Stimulated activated memory B cell treated with anti-CD40 and anti-IgM and Interleukin-4, amounts not matched to agents 10 μg/mL and 1 μg/mL and 100 μg/mL, for 72 hours (primary cell): ENCODE data around the gene F3.

ENCODE experiments used
- ATAC-seq: fragments of 150-1000 bp; cut with Tn5 transposase; 2 replicates; pipeline ENCODE4 v1.10.0; 2021
- H3K27ac Mint-ChIP-seq: one replicate; pipeline ENCODE4 v1.8.0; 2022; ENCODE audit warnings: mild to moderate bottlenecking, mixed read lengths
- H3K27me3 Mint-ChIP-seq: one replicate; pipeline ENCODE4 v1.8.0; 2022; ENCODE audit warnings: mixed read lengths
- H3K36me3 Mint-ChIP-seq: one replicate; pipeline ENCODE4 v1.8.0; 2022; ENCODE audit warnings: mixed read lengths
- H3K4me1 Mint-ChIP-seq: one replicate; pipeline ENCODE4 v1.8.0; 2022; ENCODE audit warnings: mixed read lengths
- H3K4me3 Mint-ChIP-seq: one replicate; pipeline ENCODE4 v1.8.0; 2022; ENCODE audit warnings: mild to moderate bottlenecking, moderate library complexity, mixed read lengths
- H3K9me3 Mint-ChIP-seq: one replicate; pipeline ENCODE4 v1.8.0; 2022; ENCODE audit warnings: mixed read lengths

The F3 gene

DNA sequence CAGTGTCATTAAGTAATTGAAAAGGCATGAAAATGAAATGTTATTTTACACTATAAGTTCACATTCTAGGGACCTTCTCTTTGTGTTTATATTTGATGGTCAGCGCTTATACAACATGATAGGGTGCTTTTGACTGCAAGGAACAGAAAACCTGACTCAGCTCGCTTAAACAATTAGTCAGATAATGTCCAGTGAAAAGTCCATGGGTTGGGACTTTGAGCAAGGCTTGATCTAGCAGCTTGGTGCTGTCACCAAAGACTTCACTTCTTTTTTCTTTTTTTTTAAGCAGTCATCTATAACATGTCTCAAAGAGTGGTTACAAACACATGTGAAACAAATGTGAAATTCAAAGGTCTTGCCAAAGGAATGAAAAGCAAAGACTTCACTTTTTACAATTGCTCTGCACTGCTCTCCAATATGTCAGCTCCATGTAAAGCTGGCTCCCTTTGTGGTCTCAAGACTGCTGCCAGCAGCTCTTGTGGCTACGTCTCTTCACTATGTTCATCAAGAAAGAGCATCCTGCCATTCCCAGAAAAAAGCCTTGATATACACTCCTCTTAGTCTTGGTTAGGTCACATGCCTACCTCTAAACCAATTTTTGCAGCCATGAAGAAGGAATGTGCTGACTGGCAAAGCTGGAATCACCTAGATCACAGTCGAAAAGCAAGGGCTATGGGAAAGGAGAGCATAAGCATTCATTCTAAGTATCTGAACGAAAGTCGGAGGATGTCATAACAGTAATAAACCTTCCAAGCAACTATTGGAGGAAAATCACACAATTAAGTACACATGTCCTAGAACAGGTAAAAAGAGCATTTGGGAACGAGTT, 15.2 kb downstream of the F3 start:
- H3K36me3 Mint-ChIP-seq, result no peaks in the 10 kb centered on the region
- no peak overlapping the region for H3K27ac Mint-ChIP-seq
- H3K4me1 Mint-ChIP-seq, result no peaks in the 10 kb centered on the region
- no peak for ATAC-seq
- no peaks in the 10 kb centered on the region for H3K27me3 Mint-ChIP-seq
- H3K9me3 Mint-ChIP-seq, result no peaks in the 10 kb centered on the region
- H3K4me3 Mint-ChIP-seq, result no peak overlapping the region

DNA sequence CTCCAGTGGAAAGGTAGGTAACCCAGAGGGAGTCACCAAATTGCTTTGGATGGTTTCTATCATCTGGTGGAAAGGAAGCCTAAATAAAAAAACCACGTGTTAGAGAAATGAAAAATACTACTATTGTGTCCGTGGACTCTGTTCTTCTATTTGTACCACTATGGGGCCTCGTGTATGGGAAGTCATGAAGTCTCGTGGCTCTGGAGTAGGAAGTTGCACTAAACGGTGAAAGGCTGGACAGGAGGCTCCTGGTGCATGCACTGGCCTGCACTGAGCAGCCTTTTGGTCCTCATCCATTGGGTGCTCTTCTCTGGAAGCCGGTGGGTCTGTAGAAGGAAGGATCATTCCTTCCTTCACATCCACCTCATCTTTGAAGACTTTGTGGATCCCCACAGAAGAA, 17.0 kb downstream of the F3 start:
- ATAC-seq, result no peak

DNA sequence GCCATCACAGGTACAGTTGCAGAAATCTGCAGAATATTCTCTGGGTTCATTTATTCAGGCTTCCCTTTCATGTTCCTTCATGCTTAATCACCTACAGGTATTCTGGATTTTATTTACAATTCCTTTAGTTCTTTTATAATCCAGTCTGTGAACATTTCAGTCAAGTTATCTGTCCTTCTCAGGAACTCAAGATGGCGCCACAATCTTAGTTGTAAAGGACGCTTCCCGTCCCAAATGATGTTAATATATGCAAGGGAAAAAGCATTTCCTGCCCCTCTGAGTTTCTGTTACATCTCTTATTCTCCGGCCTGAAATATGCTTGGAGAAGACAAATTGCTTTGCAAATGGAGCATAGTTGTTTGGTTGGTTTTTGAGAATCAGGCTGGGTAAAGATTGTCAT, 19.3 kb downstream of the F3 start:
- H3K27ac Mint-ChIP-seq, result no peak overlapping the region
- ATAC-seq, result no peak
- H3K4me1 Mint-ChIP-seq, result no peaks in the 10 kb centered on the region
- H3K36me3 Mint-ChIP-seq, result no peaks in the 10 kb centered on the region
- H3K9me3 Mint-ChIP-seq, result no peaks in the 10 kb centered on the region
- H3K4me3 Mint-ChIP-seq, result no peak overlapping the region
- H3K27me3 Mint-ChIP-seq, result no peaks in the 10 kb centered on the region

More for the DNA sequence above, 17.0 kb downstream of the F3 start:
- Mint-ChIP-seq H3K4me1 (no peaks in the 10 kb centered on the region), H3K27ac (no peak overlapping the region), H3K27me3 (no peaks in the 10 kb centered on the region), H3K9me3 (no peaks in the 10 kb centered on the region), H3K4me3 (no peak overlapping the region), H3K36me3 (no peaks in the 10 kb centered on the region)

GRCh38 chr1:94519351-94519750, 22.2 kb downstream of the F3 start:
- Mint-ChIP-seq H3K4me1 (no peaks in the 10 kb centered on the region), H3K36me3 (peaks cover 6% of the 10 kb centered on the region), H3K27me3 (no peaks in the 10 kb centered on the region), H3K9me3 (no peaks in the 10 kb centered on the region), H3K4me3 (no peak overlapping the region), H3K27ac (no peak overlapping the region)
- ATAC-seq, result no peak

DNA sequence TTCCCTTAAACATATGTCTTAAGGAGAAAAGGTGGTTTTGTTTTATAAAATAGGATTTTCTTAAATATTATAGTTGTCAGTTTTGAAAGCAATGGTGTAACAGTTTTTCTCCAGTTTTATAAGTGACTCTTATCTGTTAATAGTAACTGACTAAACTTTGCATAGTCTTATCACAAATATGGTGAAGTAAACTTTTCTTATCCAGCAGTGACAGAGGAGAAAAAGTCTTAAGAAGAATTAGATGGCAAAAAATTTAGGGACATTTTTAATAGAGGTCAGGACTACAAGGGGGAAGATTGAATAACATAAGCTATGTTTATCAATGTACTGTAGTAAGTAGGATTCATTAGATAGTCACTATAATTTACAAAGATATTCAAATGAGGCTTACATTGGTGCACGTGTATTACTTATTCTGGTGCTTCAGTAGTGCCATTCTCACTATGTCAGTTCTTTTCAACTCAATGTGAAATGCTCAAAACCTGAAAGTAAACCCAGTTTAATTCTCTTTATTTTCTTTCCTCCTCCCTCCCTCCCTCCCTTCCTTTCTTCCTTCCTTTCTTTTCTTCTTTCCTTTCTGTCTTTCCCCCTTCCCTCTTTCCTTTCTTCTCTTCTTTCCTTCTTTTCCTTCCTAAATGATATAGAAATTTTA, 26.1 kb downstream of the F3 start:
- Mint-ChIP-seq H3K36me3 (peaks cover 21% of the 10 kb centered on the region), H3K9me3 (no peaks in the 10 kb centered on the region), H3K27ac (no peak overlapping the region), H3K27me3 (no peaks in the 10 kb centered on the region), H3K4me3 (no peak overlapping the region), H3K4me1 (no peaks in the 10 kb centered on the region)
- ATAC-seq, result no peak

DNA sequence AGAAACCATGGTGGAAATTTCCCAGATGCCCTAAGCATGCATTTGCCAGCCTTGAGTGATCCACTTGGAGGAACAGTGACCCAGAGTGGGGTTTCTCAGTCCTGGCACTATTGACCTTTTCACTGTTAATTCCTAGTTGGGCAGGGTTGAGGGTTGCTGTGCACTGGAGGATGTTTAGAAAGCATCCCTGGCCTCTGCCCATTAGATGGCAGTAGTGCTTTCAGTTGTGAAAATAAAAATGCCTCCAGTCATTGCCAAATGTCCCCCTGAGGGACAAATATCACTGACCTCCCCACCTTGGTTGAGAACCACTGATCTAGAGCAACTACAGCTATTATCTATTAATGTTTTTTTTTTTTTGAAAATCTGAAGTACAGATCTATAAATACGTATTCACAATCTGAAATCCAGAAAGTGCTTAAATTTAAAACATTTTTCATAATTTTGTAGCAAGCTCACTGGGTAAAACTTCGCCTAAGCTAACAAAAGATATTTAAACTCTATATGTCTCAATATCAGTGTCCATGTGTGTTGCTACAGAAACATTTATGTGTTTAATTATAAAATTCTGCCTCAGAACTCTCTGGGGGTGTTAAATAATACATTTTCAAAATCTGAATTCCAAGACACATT, 27.3 kb downstream of the F3 start:
- Mint-ChIP-seq H3K27me3 (no peaks in the 10 kb centered on the region), H3K9me3 (no peaks in the 10 kb centered on the region), H3K36me3 (peaks cover 32% of the 10 kb centered on the region), H3K4me1 (no peaks in the 10 kb centered on the region), H3K27ac (no peak overlapping the region), H3K4me3 (no peak overlapping the region)
- ATAC-seq, result no peak

DNA sequence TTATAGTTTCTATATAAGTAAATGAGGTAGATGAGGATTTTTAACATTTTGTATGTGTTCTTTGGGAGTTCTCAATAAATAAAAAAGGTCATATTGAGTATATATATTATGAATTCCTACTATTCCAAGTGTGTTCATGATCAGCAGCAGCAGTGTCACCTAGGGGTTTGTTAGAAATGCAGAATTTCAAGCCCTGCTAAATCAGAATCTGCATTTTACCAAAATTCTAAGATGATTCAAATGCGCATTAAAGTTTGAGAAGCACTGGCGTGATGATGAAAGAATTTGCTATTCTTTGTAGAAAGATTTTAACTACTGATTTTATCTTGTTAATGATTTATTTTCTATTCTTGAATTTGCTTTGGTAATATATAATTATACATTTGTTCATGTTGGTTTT, 28.7 kb downstream of the F3 start:
- Mint-ChIP-seq H3K27ac (no peak overlapping the region), H3K9me3 (no peaks in the 10 kb centered on the region), H3K36me3 (peaks cover 43% of the 10 kb centered on the region), H3K27me3 (no peaks in the 10 kb centered on the region), H3K4me3 (no peak overlapping the region), H3K4me1 (no peaks in the 10 kb centered on the region)
- no peak for ATAC-seq

GRCh38 chr1:94504601-94505000, 37.0 kb downstream of the F3 start:
- Mint-ChIP-seq H3K9me3 (no peaks in the 10 kb centered on the region), H3K36me3 (peaks cover 63% of the 10 kb centered on the region), H3K4me3 (no peak overlapping the region), H3K27ac (no peak overlapping the region), H3K4me1 (peaks cover 5% of the 10 kb centered on the region), H3K27me3 (no peaks in the 10 kb centered on the region)
- ATAC-seq, result no peak

DNA sequence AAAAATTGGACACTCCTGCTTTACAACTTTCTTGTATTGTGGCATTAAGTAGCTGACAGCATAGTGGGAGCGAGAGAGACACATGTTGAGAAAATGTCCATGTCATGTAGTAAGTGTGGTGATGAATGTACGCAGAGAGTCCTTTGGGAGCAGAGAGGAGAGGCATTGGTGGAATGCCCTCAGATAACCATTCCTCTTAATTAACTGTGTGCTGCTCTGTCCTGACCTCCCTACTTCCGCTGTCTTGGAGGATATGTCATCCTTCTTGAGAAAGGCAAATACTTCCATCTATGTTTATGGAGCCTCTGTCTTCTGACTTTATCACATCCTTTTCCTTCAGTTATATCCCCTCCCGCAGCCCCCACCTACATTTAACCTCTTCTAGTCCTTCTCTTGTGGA, 38.4 kb downstream of the F3 start:
- ATAC-seq, result no peak
- Mint-ChIP-seq H3K9me3 (no peaks in the 10 kb centered on the region), H3K4me1 (peaks cover 5% of the 10 kb centered on the region), H3K4me3 (no peak overlapping the region), H3K27me3 (no peaks in the 10 kb centered on the region), H3K27ac (no peak overlapping the region), H3K36me3 (peaks cover 62% of the 10 kb centered on the region)

DNA sequence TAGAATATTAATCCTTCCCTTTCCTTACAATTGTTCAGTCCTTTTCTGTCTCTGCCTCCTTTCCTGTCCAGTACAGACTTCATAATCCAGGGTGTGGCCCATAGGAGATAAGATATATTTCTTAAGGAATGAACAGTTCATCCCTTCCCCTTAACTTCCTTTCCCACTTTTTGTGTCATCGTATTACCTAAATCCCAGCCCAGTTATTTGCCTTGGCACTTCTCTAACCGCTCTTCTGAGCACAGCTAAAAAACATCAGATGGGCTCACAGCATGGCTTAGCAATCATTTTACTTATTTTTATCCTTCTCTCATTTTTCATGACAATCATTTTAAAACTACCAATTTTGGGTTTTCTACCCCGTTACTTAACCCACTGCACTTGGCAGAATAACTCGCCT, 39.6 kb downstream of the F3 start:
- Mint-ChIP-seq H3K4me1 (peaks cover 5% of the 10 kb centered on the region), H3K36me3 (peaks cover 66% of the 10 kb centered on the region)
- no peak for ATAC-seq

GRCh38 chr1:94501426-94501825, 40.1 kb downstream of the F3 start:
- Mint-ChIP-seq H3K27ac (no peak overlapping the region), H3K9me3 (peaks cover 2% of the 10 kb centered on the region), H3K27me3 (no peaks in the 10 kb centered on the region), H3K36me3 (peaks cover 65% of the 10 kb centered on the region), H3K4me1 (peaks cover 5% of the 10 kb centered on the region), H3K4me3 (no peak overlapping the region)
- no peak for ATAC-seq

More for the DNA sequence above, 39.6 kb downstream of the F3 start:
- Mint-ChIP-seq H3K9me3 (peaks cover 2% of the 10 kb centered on the region), H3K4me3 (no peak overlapping the region), H3K27ac (no peak overlapping the region), H3K27me3 (no peaks in the 10 kb centered on the region)

DNA sequence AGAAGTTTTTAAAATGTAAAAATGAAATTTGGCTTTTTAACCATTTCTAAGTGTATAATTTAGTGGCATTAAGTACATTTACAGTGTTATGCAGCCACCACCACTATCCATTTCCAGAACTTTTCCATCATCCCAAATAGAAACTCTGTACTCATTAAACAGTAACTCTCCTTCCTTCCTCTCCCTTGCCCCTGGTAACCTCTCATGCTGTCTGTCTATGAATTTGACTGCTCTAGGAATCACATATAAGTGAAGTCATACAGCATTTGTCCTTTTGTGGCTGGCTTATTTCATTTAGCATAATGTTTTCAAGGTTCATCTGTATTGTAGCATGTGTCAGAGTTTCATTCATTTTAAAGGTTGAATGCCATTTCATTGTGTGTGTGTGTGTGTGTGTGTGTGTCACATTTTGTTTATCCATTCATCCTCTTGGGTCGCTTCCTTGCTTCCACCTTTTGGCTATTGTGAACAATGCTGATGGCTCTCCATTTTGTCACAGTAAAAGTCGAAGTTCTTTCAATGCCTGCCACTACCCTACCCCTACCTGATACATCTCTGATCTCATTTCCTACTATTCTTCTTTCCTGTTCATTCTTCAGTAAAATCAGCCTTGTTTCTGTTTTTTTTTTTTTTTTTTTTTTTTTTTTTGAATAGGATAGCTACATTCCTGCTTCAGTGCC, 45.3 kb downstream of the F3 start:
- Mint-ChIP-seq H3K27ac (no peak overlapping the region), H3K4me1 (no peaks in the 10 kb centered on the region), H3K27me3 (no peaks in the 10 kb centered on the region), H3K4me3 (no peak overlapping the region), H3K9me3 (peaks cover 2% of the 10 kb centered on the region), H3K36me3 (peaks cover 52% of the 10 kb centered on the region)
- no peak for ATAC-seq

DNA sequence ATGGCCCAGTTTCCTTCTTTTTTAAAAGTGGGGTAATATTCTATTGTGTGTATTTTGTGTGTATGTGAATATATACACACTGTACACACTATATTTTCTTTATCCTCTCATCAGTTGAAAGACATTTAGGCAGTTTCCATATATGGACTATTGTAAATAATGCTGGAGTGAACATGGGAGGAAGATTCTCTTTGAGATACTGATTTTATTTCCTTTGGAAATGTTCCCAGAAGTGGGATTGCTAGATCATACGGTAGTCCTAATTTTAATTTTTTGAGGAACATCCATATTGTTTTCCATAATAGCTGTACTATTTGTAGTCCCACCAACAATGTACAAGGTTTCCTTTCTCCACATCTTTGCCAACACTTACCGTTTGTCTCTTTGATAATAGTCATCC, 51.0 kb downstream of the F3 start:
- Mint-ChIP-seq H3K4me3 (no peak overlapping the region), H3K36me3 (peaks cover 48% of the 10 kb centered on the region)

DNA sequence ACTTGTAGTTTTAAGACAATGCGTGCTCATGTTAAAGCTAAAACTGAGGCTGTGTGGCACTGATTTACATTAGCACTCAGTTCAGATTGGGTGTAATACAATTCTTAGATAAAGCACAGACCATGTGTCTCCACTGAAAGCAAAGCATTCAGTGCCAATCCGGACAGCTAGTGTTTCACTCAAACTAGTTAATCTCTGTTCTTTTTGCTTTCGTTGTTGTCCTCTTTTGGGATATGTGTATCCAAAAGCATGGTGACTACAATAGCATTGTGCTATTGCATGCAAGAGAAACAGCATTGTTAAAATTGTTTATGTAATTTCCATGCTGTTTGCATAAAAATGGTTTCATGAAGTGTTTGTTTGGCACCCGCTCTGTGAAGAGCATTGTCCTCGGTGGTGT, 54.6 kb downstream of the F3 start:
- Mint-ChIP-seq H3K36me3 (peaks cover 47% of the 10 kb centered on the region), H3K27ac (no peak overlapping the region), H3K9me3 (no peaks in the 10 kb centered on the region), H3K4me1 (no peaks in the 10 kb centered on the region), H3K27me3 (no peaks in the 10 kb centered on the region), H3K4me3 (no peak overlapping the region)
- no peak for ATAC-seq

More for the DNA sequence above, 51.0 kb downstream of the F3 start:
- Mint-ChIP-seq H3K9me3 (no peaks in the 10 kb centered on the region), H3K27me3 (no peaks in the 10 kb centered on the region), H3K27ac (no peak overlapping the region), H3K4me1 (no peaks in the 10 kb centered on the region)
- no peak for ATAC-seq

DNA sequence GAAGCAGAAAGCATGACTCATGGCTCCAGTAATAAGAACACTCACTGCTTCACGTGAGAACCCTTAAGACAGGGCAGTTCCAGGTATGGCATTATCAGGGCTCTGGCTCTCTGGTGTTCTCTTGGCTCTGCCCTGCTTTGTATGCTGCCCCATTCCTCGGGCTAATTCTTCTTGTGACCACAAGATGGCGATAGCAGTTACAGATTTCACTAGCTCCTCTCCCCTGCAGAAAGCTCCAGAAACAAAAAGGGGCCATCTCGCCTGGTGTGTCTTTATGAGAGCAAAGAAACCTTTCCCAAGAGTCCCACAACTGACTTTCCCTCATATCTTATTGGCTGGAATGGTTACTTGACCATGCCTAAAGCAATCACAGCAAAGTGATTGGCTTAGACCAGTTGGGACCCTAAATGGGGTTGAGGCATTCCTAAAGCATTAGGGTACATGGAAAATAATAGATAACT, 60.1 kb downstream of the F3 start:
- peaks cover 43% of the 10 kb centered on the region for H3K36me3 Mint-ChIP-seq
- H3K9me3 Mint-ChIP-seq, result no peaks in the 10 kb centered on the region
- H3K4me3 Mint-ChIP-seq, result no peak overlapping the region
- no peak overlapping the region for H3K27ac Mint-ChIP-seq
- ATAC-seq, result peak; percentile 74
- H3K27me3 Mint-ChIP-seq, result no peaks in the 10 kb centered on the region
- H3K4me1 Mint-ChIP-seq, result no peaks in the 10 kb centered on the region
